ENCODE measurements around the gene TLE3. TPM values are rescaled to one million over a fixed set of nuclear protein-coding genes. Genes with fewer than 3 reads are reported as not detected.
A peak's percentile ranks its signal among the peaks of the same experiment; 100 is the strongest.

Gene TLE3
- 10 to 100 TPM; 16.6 to 33.9 TPM for total RNA-seq

DNA sequence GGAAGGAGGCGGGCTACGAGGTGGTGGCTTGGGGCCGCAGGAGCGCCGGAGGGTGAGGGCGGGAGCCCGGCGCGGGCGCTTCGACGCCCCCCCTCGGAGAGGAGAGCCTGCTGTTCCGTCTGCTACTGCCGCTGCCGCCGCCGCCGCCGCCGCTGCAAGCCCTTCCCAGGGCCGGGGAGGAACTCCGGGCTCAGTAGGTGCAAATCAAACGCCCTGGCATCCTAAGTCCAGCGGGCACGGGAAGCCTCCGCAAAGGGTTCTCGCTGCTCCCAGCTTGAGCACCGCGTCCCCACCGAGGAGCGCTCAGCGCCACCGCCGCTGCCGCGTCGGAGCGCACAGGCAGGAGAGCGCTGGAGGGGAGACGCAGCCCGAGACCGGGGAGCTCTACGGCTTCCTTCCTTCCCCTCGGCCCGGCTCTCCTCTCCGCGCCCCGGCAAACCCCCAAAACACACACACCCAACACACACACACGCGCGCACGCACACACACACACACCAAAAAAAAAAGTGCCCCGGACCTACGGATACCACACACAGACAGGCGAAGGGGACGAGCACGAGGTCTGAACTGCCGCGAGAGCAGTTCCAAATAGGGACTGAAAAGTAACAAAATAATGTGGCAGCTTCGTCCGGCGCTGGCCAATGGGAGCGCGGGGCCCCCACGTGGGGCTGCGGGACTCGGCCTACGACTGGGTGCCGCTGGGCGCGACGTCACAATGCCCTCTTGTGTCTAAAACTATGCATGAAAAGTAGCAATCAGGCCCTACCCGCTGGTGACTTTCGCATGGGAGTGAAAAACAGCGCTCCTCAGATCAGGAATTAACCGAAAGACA, at the start of gene TLE3:
Gene TLE3, minus strand, starts transcription at position 597 of the 832 bp plus-strand sequence. CDS start 1,119 bp downstream, outside the sequence.
- WGBS, 2 donors = 0 to 1% methylated on average over 28 to 77 of the region's 77 CpGs
- intact Hi-C loops (cut with DNase I) = no loop called here
- H3K4me3 ChIP-seq = peak within 1 kb of the TSS; percentile 57 to 58
- no peaks in the 10 kb centered on the region for H3K9me3 ChIP-seq
- ATAC-seq (peak; percentile 62), DNase-seq (peak; percentile 99 to 100 (median 100))
- H3K27me3 ChIP-seq = no peaks in the 10 kb centered on the region
- H3K27ac ChIP-seq = peak within 1 kb of the TSS; percentile 91 to 98 (median 96)
- TF ChIP-seq, protein P1, sequence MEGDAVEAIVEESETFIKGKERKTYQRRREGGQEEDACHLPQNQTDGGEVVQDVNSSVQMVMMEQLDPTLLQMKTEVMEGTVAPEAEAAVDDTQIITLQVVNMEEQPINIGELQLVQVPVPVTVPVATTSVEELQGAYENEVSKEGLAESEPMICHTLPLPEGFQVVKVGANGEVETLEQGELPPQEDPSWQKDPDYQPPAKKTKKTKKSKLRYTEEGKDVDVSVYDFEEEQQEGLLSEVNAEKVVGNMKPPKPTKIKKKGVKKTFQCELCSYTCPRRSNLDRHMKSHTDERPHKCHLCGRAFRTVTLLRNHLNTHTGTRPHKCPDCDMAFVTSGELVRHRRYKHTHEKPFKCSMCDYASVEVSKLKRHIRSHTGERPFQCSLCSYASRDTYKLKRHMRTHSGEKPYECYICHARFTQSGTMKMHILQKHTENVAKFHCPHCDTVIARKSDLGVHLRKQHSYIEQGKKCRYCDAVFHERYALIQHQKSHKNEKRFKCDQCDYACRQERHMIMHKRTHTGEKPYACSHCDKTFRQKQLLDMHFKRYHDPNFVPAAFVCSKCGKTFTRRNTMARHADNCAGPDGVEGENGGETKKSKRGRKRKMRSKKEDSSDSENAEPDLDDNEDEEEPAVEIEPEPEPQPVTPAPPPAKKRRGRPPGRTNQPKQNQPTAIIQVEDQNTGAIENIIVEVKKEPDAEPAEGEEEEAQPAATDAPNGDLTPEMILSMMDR (IDR thresholded peaks at IDR 0.05) = peak in 6 of 7 experiments; percentile 21 to 53 (median 38)
- peak; percentile 91 to 97 (median 95) for TF ChIP-seq POLR2A (IDR thresholded peaks at IDR 0.05)
- peaks cover 87% of the 10 kb centered on the region for H3K4me1 ChIP-seq
- no peaks in the 10 kb centered on the region for H3K36me3 ChIP-seq (replicated peaks in 1 of 2; ENCODE audit: insufficient read depth in 1 of 2, low read depth in 2 of 2)

DNA sequence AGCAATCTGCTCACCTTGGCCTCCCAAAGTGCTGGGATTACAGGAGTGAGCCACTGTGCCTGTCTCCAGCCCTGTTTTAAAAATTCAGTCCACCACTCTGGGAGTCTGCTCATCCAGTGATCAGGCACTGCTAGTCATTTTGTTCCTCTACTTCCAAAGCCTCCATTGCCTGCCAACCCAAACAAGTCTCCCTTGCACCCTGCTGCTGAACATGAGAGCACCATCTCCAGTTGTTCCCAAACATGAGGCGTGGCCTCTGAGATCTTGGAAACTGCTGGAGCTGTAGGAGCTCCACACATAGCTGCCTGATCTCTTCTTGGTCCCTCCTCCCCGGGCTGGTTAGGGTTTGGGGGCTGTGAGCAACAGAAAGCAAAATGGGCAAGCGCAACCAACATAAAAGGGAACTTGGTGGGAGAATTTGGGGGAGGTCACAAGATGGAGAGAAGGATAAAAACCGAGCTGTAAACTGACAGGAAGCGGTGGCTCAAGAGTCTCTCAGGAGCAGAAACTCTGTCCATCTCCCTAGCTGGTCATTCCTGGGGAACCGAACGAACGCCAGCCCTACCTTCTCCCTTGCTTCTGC, 49.6 kb upstream of the TLE3 start:
- no peaks in the 10 kb centered on the region for H3K9me3 ChIP-seq
- intact Hi-C loops (cut with DNase I) = no loop called here
- 84 to 87% methylated on average over 8 of the region's 8 CpGs for WGBS, 2 donors
- TF ChIP-seq, protein P1 (IDR thresholded peaks at IDR 0.05) = no peak
- TF ChIP-seq POLR2A (IDR thresholded peaks at IDR 0.05) = no peak
- H3K27ac ChIP-seq = no peak overlapping the region
- peaks cover 10% of the 10 kb centered on the region for H3K4me1 ChIP-seq
- H3K4me3 ChIP-seq = no peak overlapping the region
- ATAC-seq (no peak), DNase-seq (no peak)
- H3K27me3 ChIP-seq = no peaks in the 10 kb centered on the region
- H3K36me3 ChIP-seq (replicated peaks in 1 of 2; ENCODE audit: insufficient read depth in 1 of 2, low read depth in 2 of 2) = no peaks in the 10 kb centered on the region

DNA sequence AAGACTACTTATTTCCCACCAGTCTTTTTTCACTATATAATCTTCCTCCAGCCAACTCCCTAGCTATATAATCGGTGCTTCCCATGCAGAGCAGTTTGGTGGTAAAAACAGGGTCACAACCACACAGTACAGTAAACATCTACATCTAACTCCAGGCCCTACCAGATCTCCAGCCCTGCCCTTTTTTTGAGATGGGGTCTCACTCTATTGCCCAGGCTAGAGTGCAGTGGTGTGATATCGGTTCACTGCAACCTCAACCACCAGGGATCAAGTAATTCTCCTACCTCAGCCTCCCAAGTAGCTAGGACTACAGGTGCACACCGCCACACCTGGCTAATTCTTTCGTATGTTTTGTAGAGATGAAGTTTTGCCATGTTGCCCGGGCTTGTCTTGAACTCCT, 49.1 kb upstream of the TLE3 start:
- no peak for ATAC-seq
- intact Hi-C loops (cut with DNase I) = no loop called here
- WGBS, 2 donors = 86 to 96% methylated on average over 5 of the region's 5 CpGs
- no peaks in the 10 kb centered on the region for H3K9me3 ChIP-seq
- peaks cover 5% of the 10 kb centered on the region for H3K4me1 ChIP-seq
- no peaks in the 10 kb centered on the region for H3K36me3 ChIP-seq (replicated peaks in 1 of 2; ENCODE audit: insufficient read depth in 1 of 2, low read depth in 2 of 2)
- H3K27ac ChIP-seq = no peak overlapping the region
- TF ChIP-seq, protein P1 (IDR thresholded peaks at IDR 0.05) = no peak
- no peak for TF ChIP-seq POLR2A (IDR thresholded peaks at IDR 0.05)
- no peak for DNase-seq
- no peak overlapping the region for H3K4me3 ChIP-seq
- no peaks in the 10 kb centered on the region for H3K27me3 ChIP-seq

DNA sequence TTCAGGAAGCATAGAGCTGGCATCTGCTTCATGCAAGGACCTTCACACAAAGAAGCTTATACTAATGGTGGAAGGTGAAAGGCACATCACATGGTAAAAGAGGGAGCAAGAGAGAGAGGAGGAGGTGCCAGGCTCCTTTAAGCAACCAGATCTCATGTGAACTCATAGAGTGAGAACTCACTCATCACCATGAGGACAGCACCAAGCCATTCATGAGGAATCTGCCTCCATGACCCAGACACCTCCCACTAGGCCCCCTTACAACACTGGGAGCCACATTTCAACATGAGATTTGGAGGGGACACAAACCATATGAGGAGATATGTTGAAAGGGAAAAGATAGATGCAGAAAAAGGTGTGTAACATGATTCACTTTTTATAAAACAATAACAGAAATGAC, 48.4 kb upstream of the TLE3 start:
- DNase-seq (no peak), ATAC-seq (no peak)
- no peak for TF ChIP-seq POLR2A (IDR thresholded peaks at IDR 0.05)
- TF ChIP-seq, protein P1 (IDR thresholded peaks at IDR 0.05) = no peak
- H3K27me3 ChIP-seq = no peaks in the 10 kb centered on the region
- no peak overlapping the region for H3K27ac ChIP-seq
- intact Hi-C loops (cut with DNase I) = no loop called here
- no peaks in the 10 kb centered on the region for H3K36me3 ChIP-seq (replicated peaks in 1 of 2; ENCODE audit: insufficient read depth in 1 of 2, low read depth in 2 of 2)
- H3K4me3 ChIP-seq = no peak overlapping the region
- no peaks in the 10 kb centered on the region for H3K9me3 ChIP-seq
- H3K4me1 ChIP-seq = peaks cover 2% of the 10 kb centered on the region

Measured in body of pancreas (tissue), 4 donors.